CD8-positive, alpha-beta memory T cell (primary cell): ENCODE results near the gene ITGA8. TPM values are rescaled to one million over a fixed set of nuclear protein-coding genes. Genes with fewer than 3 reads are reported as not detected.
A peak's percentile ranks its signal among the peaks of the same experiment; 100 is the strongest.
"Not testable (repeated sequence)": the region's sequence is repeated elsewhere in the genome, so short reads cannot be mapped to it uniquely, and the experiment has no call there.

Experiments used
- CTCF ChIA-PET: fragments of 350-600 bp; sonication (Branson Sonifier 250); formaldehyde crosslinking; loops from one replicate; lab custom pipeline; 2021; ENCODE audit warnings: antibody characterized with exemption; lab: Charles Lee
- POLR2A ChIA-PET: fragments of 350-600 bp; sonication (Branson Sonifier 250); formaldehyde crosslinking; loops from one replicate; lab custom pipeline; 2021; ENCODE audit warnings: antibody characterized with exemption; lab: Charles Lee
- DNase-seq, 5 donors: peaks; one replicate each; pipeline versions ENCODE4 v3.0.0 to v3.0.0-alpha.2; 2020 to 2022; ENCODE audit warnings: mixed read lengths in 1 of 5
- H3K27ac ChIP-seq: one replicate; pipeline ENCODE4 v1.7.0; 2013; ENCODE audit warnings: low read depth, mild to moderate bottlenecking, low read length, moderate library complexity
- H3K27me3 ChIP-seq: 2 replicates; pipeline ENCODE4 v1.7.0; 2013; ENCODE audit warnings: low read length, mild to moderate bottlenecking; ENCODE audit not compliant: insufficient read depth, poor library complexity, severe bottlenecking
- H3K36me3 ChIP-seq: 2 replicates; pipeline ENCODE4 v1.7.0; 2013; ENCODE audit warnings: mild to moderate bottlenecking, low read length, moderate library complexity; ENCODE audit not compliant: insufficient read depth
- H3K4me1 ChIP-seq: 2 replicates; pipeline ENCODE4 v1.7.0; 2013; ENCODE audit warnings: mild to moderate bottlenecking, low read length, moderate library complexity; ENCODE audit not compliant: insufficient read depth
- H3K4me3 ChIP-seq: 2 replicates; pipeline ENCODE4 v1.7.0; 2013; ENCODE audit warnings: mild to moderate bottlenecking, low read length
- H3K9me3 ChIP-seq: 2 replicates; pipeline ENCODE4 v1.7.0; 2013; ENCODE audit warnings: mild to moderate bottlenecking, low read length
- H3K27ac Mint-ChIP-seq, 8 donors: one replicate each; pipeline ENCODE4 v1.8.0; 2020 to 2021; ENCODE audit warnings: mixed read lengths in 8 of 8, mild to moderate bottlenecking in 6 of 8, inconsistent platforms in 3 of 8, moderate library complexity in 3 of 8
- H3K27me3 Mint-ChIP-seq, 2 donors: one replicate each; pipeline ENCODE4 v1.8.0; 2020 to 2021; ENCODE audit warnings: mixed read lengths in 2 of 2, mild to moderate bottlenecking in 1 of 2, moderate library complexity in 1 of 2
- H3K36me3 Mint-ChIP-seq, 3 donors: one replicate each; pipeline ENCODE4 v1.8.0; 2020 to 2021; ENCODE audit warnings: mixed read lengths in 3 of 3, inconsistent platforms in 1 of 3, mild to moderate bottlenecking in 1 of 3
- H3K4me1 Mint-ChIP-seq, 3 donors: one replicate each; pipeline ENCODE4 v1.8.0; 2020 to 2021; ENCODE audit warnings: mixed read lengths in 3 of 3, inconsistent platforms in 1 of 3, mild to moderate bottlenecking in 1 of 3
- H3K4me3 Mint-ChIP-seq, 7 donors: one replicate each; pipeline ENCODE4 v1.8.0; 2020 to 2021; ENCODE audit warnings: mixed read lengths in 7 of 7, mild to moderate bottlenecking in 6 of 7, moderate library complexity in 4 of 7, inconsistent platforms in 2 of 7
- H3K9me3 Mint-ChIP-seq, 5 donors: one replicate each; pipeline ENCODE4 v1.8.0; 2020 to 2022; ENCODE audit warnings: mixed read lengths in 5 of 5, mild to moderate bottlenecking in 3 of 5, moderate library complexity in 2 of 5, inconsistent platforms in 1 of 5
- polyA plus RNA-seq: library from polyadenylated mRNA; unstranded; fragments of 300-500 nt; fragmentation: Illumina TruSeq; gene quantifications from one replicate; pipeline ENCODE4 v1.2.3, GENCODE V29; 2021
- total RNA-seq, 2 experiments: library from RNA; stranded (reverse); gene quantifications; one replicate each; pipeline ENCODE4 v1.2.3, GENCODE V29; 2021

The ITGA8 gene
- total and polyA plus RNA-seq, 3 experiments from 2014 or later, result not detected

- no peaks in the 10 kb centered on the region for H3K36me3 ChIP-seq
- Mint-ChIP-seq H3K4me3 (no peak overlapping the region), H3K36me3 (no peaks in the 10 kb centered on the region), H3K27ac (no peak overlapping the region), H3K27me3 (peaks cover 3 to 8% of the 10 kb centered on the region in 2 donors), H3K4me1 (no peaks in the 10 kb centered on the region), H3K9me3 (peaks cover 0 to 5% (median 0%) of the 10 kb centered on the region in 5 donors)
- no peak overlapping the region for H3K4me3 ChIP-seq
- no peaks in the 10 kb centered on the region for H3K4me1 ChIP-seq
- no peak for DNase-seq
- POLR2A ChIA-PET, result no interaction called here
- CTCF ChIA-PET, result no interaction called here
- H3K27me3 ChIP-seq, result no peaks in the 10 kb centered on the region
- H3K27ac ChIP-seq, result no peak overlapping the region
- no peaks in the 10 kb centered on the region for H3K9me3 ChIP-seq
Measured at GRCh38 chr10:15541376-15541775, 178.3 kb downstream of the ITGA8 start.

DNA sequence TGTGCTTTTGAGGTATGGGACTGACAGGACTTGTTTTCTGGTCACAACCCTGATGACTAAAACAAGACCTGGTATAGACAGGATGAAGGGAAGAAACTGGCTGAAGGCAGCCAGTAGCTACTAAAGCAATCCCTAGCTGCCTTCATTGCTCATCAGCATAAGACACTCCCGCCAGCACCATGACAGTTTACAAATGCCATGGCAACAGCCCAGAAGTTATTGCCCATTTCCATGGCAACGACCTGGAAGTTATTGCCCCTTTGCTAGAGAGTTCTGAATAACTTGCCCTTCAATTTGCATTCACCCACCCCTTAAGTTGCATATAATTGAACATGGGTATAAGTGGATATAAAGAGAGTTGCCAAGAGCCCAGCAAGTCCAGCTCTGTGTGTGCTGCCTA, 179.0 kb downstream of the ITGA8 start:
- no peaks in the 10 kb centered on the region for H3K36me3 Mint-ChIP-seq
- H3K4me1 Mint-ChIP-seq, result no peaks in the 10 kb centered on the region
- Histone ChIP-seq H3K36me3 (no peaks in the 10 kb centered on the region), H3K27ac (no peak overlapping the region), H3K4me1 (no peaks in the 10 kb centered on the region), H3K9me3 (no peaks in the 10 kb centered on the region), H3K27me3 (no peaks in the 10 kb centered on the region), H3K4me3 (no peak overlapping the region)
- peaks cover 0 to 5% (median 0%) of the 10 kb centered on the region in 5 donors for H3K9me3 Mint-ChIP-seq
- peaks cover 2 to 8% of the 10 kb centered on the region in 2 donors for H3K27me3 Mint-ChIP-seq
- ChIA-PET CTCF (no interaction called here), POLR2A (no interaction called here)
- no peak for DNase-seq
- no peak overlapping the region for H3K4me3 Mint-ChIP-seq
- H3K27ac Mint-ChIP-seq, result no peak overlapping the region

- no peaks in the 10 kb centered on the region for H3K9me3 ChIP-seq
Measured at GRCh38 chr10:15539262-15539661, 180.5 kb downstream of the ITGA8 start.

DNA sequence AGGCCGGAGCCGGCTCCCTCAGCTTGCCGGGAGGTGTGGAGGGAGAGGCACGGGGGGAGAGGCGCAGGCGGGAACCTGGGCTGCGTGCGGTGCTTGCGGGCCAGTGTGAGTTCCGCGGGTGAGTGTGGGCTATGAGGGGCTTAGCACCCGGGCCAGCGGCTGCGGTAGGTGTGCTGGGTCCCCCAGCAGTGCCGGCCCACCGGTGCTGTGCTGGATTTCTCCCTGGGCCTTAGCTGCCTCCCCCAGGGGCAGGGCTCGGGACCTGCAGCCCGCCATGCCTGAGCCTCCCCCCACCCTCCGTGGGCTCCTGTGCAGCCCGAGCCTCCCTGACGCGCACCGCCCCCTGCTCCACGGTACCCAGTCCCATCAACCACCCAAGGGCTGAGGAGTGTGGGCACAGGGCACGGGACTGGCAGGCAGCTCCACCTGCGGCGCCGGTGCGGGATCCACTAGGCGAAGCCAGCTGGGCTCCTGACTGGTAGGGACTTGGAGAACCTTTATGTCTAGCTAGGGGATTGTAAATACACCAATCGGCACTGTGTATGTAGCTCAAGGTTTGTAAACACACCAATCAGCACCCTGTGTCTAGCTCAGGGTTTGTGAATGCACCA, 184.7 kb downstream of the ITGA8 start:
- H3K4me3 Mint-ChIP-seq, H3K9me3 ChIP-seq, DNase-seq, H3K27ac ChIP-seq, H3K36me3 ChIP-seq, H3K27me3 Mint-ChIP-seq, H3K9me3 Mint-ChIP-seq, H3K4me1 Mint-ChIP-seq, H3K4me3 ChIP-seq, H3K36me3 Mint-ChIP-seq, H3K4me1 ChIP-seq, H3K27me3 ChIP-seq, POLR2A ChIA-PET, H3K27ac Mint-ChIP-seq, CTCF ChIA-PET: not testable (repeated sequence)

More at GRCh38 chr10:15539262-15539661, 180.5 kb downstream of the ITGA8 start:
- Mint-ChIP-seq H3K27ac (no peak overlapping the region), H3K36me3 (no peaks in the 10 kb centered on the region), H3K9me3 (peaks cover 0 to 5% (median 0%) of the 10 kb centered on the region in 5 donors), H3K4me1 (no peaks in the 10 kb centered on the region), H3K4me3 (no peak overlapping the region), H3K27me3 (peaks cover 0 to 8% of the 10 kb centered on the region in 2 donors)
- H3K36me3 ChIP-seq, result no peaks in the 10 kb centered on the region
- no peak overlapping the region for H3K4me3 ChIP-seq
- ChIA-PET POLR2A (no interaction called here), CTCF (no interaction called here)
- DNase-seq, result no peak
- no peaks in the 10 kb centered on the region for H3K4me1 ChIP-seq
- no peak overlapping the region for H3K27ac ChIP-seq
- no peaks in the 10 kb centered on the region for H3K27me3 ChIP-seq

- peaks cover under 1 to 2% of the 10 kb centered on the region in 2 donors for H3K27me3 Mint-ChIP-seq
- ChIA-PET CTCF (no interaction called here), POLR2A (no interaction called here)
- H3K36me3 Mint-ChIP-seq, result no peaks in the 10 kb centered on the region
- Histone ChIP-seq H3K4me1 (no peaks in the 10 kb centered on the region), H3K4me3 (no peak overlapping the region), H3K36me3 (no peaks in the 10 kb centered on the region), H3K9me3 (no peaks in the 10 kb centered on the region), H3K27me3 (no peaks in the 10 kb centered on the region), H3K27ac (no peak overlapping the region)
- H3K4me3 Mint-ChIP-seq, result no peak overlapping the region
- no peak for DNase-seq
- no peaks in the 10 kb centered on the region for H3K9me3 Mint-ChIP-seq
- H3K27ac Mint-ChIP-seq, result no peak overlapping the region
- no peaks in the 10 kb centered on the region for H3K4me1 Mint-ChIP-seq
Measured at GRCh38 chr10:15531927-15532722, 187.6 kb downstream of the ITGA8 start.

DNA sequence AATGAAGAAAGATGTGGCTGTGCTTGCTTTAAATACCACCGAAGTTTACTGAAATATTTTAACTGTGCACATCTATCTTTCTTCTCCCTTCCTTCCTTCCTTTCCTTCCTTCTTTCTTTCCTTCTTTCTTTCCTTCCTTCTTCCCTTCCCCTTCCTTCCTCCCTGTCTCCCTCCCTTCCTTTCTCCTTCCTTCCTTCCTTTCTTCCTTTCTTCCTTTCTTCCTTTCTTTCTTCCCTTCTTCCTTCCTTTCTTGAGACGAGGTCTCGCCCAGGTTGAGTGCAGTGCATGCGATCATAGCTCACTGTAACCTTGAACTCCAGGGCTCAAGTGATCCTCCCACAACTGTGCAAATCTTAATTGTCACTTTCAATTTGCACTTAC, 190.9 kb downstream of the ITGA8 start:
- DNase-seq, result no peak
- no peaks in the 10 kb centered on the region for H3K4me1 Mint-ChIP-seq

GRCh38 chr10:15526754-15527153, 193.0 kb downstream of the ITGA8 start:
- Histone ChIP-seq H3K4me1 (no peaks in the 10 kb centered on the region), H3K27ac (no peak overlapping the region), H3K9me3 (no peaks in the 10 kb centered on the region), H3K36me3 (no peaks in the 10 kb centered on the region), H3K27me3 (no peaks in the 10 kb centered on the region), H3K4me3 (no peak overlapping the region)
- Mint-ChIP-seq H3K36me3 (no peaks in the 10 kb centered on the region), H3K9me3 (no peaks in the 10 kb centered on the region), H3K4me3 (no peak overlapping the region), H3K4me1 (no peaks in the 10 kb centered on the region), H3K27me3 (peaks cover 3 to 4% of the 10 kb centered on the region in 2 donors), H3K27ac (no peak overlapping the region)
- CTCF ChIA-PET, result no interaction called here
- POLR2A ChIA-PET, result no interaction called here
- no peak for DNase-seq

More for the DNA sequence above, 190.9 kb downstream of the ITGA8 start:
- Histone ChIP-seq H3K27me3 (no peaks in the 10 kb centered on the region), H3K4me1 (no peaks in the 10 kb centered on the region), H3K9me3 (no peaks in the 10 kb centered on the region), H3K36me3 (no peaks in the 10 kb centered on the region), H3K4me3 (no peak overlapping the region), H3K27ac (no peak overlapping the region)
- Mint-ChIP-seq H3K9me3 (no peaks in the 10 kb centered on the region), H3K36me3 (no peaks in the 10 kb centered on the region), H3K4me3 (no peak overlapping the region), H3K27ac (peak overlapping the region in 1 of 8 donors; percentile 57), H3K27me3 (peaks cover 0 to 4% of the 10 kb centered on the region in 2 donors)
- POLR2A ChIA-PET, result no interaction called here
- CTCF ChIA-PET, result no interaction called here

- CTCF ChIA-PET, result no interaction called here
- no peak overlapping the region for H3K27ac Mint-ChIP-seq
Measured at GRCh38 chr10:15521328-15521903, 198.3 kb downstream of the ITGA8 start.

More at GRCh38 chr10:15521328-15521903, 198.3 kb downstream of the ITGA8 start:
- H3K9me3 Mint-ChIP-seq, result peaks cover 0 to 2% (median 0%) of the 10 kb centered on the region in 5 donors
- no peaks in the 10 kb centered on the region for H3K4me1 ChIP-seq
- H3K36me3 Mint-ChIP-seq, result no peaks in the 10 kb centered on the region
- H3K27ac ChIP-seq, result no peak overlapping the region
- H3K4me1 Mint-ChIP-seq, result no peaks in the 10 kb centered on the region
- POLR2A ChIA-PET, result no interaction called here
- H3K27me3 ChIP-seq, result no peaks in the 10 kb centered on the region
- H3K27me3 Mint-ChIP-seq, result peaks cover 2 to 11% of the 10 kb centered on the region in 2 donors
- H3K9me3 ChIP-seq, result no peaks in the 10 kb centered on the region
- H3K4me3 ChIP-seq, result no peak overlapping the region
- H3K36me3 ChIP-seq, result no peaks in the 10 kb centered on the region
- no peak overlapping the region for H3K4me3 Mint-ChIP-seq
- no peak for DNase-seq
